ENCODE results near the gene CUX1. TPM values are rescaled to one million over a fixed set of nuclear protein-coding genes. Genes with fewer than 3 reads are reported as not detected.

Gene CUX1
- total RNA-seq, 4 donors from 2014 or later = 42.8 to 59.0 (median 47.4) TPM

DNA sequence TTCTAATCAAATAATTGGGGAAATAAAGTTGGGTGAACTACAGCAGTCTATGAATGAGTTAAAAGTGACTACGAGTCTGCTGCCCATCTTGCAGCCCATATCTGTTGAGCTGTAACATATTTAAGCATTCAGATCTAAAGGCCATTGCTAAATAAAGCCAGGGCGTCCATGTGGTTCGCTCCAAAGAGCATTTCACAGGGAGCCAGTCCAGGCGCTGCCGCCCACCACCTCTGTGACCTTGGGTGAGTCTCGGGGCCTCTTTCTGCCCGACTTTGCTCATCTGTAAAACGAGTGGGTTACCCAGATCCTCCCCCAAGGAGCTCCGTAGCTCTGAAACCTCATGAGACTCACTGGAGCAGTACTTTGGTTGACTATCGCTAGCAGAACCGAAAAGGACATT is 223.1 kb downstream of the CUX1 start:
- TF ChIP-seq, protein P1, sequence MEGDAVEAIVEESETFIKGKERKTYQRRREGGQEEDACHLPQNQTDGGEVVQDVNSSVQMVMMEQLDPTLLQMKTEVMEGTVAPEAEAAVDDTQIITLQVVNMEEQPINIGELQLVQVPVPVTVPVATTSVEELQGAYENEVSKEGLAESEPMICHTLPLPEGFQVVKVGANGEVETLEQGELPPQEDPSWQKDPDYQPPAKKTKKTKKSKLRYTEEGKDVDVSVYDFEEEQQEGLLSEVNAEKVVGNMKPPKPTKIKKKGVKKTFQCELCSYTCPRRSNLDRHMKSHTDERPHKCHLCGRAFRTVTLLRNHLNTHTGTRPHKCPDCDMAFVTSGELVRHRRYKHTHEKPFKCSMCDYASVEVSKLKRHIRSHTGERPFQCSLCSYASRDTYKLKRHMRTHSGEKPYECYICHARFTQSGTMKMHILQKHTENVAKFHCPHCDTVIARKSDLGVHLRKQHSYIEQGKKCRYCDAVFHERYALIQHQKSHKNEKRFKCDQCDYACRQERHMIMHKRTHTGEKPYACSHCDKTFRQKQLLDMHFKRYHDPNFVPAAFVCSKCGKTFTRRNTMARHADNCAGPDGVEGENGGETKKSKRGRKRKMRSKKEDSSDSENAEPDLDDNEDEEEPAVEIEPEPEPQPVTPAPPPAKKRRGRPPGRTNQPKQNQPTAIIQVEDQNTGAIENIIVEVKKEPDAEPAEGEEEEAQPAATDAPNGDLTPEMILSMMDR (IDR thresholded peaks at IDR 0.05; ENCODE audit: low read depth) = no peak

DNA sequence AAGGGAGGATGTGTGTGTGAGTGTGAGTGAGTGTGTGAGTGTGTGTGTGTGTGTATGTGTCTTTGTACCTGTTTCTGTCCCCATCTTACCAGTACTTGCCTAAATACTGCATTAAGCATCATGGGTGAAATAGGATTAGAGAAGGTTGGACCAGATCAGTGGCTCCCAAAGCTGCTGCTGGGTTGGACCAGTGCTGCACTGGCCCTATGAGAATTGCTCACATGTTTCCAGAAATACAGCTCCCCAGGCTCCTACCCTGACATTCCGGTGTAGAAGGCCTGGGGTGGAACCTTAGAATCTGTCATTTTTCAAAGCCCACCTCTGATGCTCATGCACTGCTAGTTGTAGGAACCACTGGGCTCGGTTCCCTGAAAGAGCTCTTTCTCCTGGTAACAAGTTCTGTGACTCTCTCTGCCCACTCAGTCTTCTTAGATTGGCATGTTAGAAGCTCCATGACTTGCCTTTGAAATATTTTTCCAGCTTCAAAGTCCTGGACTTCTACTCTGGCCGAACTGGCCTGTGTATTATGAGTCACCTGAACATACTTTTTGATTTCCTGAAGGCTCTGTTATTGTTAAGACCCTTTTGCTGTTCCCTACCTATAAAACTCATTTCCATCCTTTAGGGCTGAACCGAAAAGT is 224.7 kb downstream of the CUX1 start:
- TF ChIP-seq, protein P1 (IDR thresholded peaks at IDR 0.05; ENCODE audit: low read depth) = no peak

DNA sequence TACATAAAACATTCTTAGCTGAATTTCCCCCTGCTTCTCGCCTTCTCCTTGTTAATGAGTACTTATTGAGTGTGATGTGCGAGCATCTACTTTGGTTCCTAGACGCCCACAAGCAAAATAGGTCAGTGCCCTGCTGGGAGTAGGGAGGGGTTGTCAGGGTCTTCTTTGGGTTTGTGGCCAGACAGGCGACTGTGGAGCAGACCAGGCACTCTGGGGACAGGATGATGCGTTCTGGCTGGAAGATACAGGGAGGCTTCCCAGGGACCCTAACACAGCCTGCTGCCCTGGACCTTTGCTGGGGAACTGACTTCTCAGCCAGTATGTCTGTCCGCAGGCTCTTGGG is 227.2 kb downstream of the CUX1 start:
- TF ChIP-seq, protein P1 (IDR thresholded peaks at IDR 0.05; ENCODE audit: low read depth) = no peak

DNA sequence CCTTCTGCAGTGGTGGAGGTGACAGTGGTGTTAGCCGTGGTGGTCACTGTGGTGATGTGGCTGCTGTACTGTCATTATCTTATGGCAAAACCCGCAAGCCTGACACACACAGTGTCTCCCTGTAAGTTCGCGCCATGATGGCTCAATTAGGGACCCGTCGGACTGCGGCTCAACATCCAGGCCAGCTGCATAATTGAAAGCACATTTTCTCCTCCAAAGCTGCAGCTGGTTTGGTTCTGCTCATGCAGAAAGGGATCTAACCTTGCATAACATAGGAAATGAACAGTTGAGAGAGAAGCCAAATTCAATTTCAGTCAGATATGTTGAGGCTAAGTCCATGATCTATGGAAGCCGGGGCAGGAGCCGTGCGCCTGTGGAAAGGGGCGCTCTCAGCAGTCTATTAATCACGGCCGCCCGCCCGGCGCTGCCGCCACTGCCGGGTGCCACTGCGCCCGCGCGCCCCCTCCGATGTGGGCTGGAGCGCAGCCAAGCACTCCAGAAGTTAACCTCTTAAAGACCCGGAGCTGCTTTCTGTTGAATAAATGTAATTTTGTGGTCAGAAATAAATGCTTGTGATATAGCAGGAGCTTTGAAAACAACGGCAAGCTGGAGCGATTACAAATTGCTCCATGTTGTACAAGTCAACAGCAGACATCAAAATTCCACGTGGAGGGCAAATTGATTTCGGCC is 227.7 kb downstream of the CUX1 start:
- TF ChIP-seq, protein P1 (IDR thresholded peaks at IDR 0.05; ENCODE audit: low read depth) = no peak

DNA sequence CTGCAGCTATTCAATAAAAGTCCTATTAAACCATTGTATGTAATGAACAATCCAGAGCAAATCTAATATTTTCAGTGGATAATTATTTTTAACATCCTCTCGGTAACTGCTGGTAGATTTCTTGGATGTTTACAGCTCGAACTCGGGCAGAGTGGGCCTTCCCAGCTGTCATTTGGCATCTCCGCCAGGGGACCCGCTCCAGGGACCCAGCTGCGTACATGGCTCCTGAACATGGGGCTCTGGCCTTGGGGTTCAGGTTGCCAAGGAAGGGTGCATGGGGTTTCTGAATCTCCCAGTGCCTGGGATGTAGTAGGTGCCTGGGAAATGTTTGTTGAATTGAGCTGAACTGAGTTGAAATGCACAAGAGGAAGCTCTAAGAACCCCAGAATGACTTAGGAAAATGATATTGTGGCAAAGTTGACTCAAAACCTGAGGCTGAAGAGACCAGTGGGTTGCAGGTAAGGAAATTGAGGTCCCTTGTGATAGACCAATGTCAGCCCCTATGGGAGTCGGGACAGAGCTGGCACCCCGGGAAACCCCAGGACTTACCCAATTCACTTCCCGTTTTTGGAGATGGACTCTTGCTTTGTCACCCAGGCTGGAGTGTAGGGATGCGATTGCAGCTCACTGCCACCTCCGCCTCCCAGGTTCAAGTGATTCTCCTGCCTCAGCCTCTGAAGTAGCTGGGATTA is 228.4 kb downstream of the CUX1 start:
- TF ChIP-seq, protein P1 (IDR thresholded peaks at IDR 0.05; ENCODE audit: low read depth) = no peak

DNA sequence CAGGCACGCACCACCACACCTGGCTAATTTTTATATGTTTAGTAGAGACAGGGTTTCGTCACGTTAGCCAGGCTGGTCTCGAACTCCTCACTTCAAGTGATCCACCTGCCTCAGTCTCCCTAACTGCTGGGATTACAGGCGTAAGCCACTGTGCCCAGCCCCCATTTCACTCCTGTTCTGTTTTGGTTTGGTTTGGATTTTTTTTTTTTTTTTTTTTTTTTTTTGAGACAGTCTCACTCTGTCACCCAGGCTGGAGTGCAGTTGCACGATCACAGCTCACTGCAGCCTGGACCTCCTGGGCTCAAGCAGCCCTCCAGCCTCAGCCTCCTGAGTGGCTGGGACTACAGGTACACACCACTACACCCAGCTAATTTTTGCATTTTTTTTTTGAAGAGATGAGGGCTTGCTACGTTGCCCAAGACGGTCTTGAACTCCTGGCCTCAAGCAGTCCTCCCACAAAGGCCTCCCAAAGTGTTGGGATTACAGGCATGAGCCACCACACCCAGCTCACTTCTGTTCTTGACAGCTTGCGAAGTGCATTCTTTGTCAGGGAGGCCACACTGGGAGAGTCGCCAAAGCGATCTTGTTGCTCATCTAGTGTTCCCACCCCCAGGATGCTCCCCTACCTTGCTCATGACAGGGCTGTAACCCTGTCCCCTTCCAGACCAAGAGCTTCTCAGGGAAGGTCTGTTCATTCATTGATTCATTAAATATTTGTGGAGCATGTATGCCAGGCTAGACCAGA is 229.1 kb downstream of the CUX1 start:
- TF ChIP-seq, protein P1 (IDR thresholded peaks at IDR 0.05; ENCODE audit: low read depth) = no peak

DNA sequence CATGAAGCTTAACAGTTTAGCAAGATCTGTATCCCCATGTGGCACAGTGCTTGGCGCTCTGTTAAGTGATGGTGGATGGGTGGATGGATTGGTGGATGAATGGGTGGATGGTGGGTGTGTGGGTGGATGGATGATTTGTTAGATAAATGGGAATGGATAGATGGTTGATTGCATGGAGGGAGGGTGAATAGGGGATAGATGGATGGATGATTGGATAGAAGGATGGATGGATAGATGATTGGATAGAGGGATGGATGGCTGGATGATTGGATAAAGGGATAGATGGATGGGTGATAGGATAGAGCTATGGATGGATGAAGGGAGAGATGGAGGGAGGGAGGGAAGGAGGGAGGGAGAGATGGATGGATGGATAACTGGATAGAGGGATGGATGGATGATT is 229.7 kb downstream of the CUX1 start:
- TF ChIP-seq, protein P1 (IDR thresholded peaks at IDR 0.05; ENCODE audit: low read depth) = no peak

All from subcutaneous adipose tissue (tissue), 4 donors.